ENCODE measurements around the gene GRIN3B. TPM values are rescaled to one million over a fixed set of nuclear protein-coding genes. Genes with fewer than 3 reads are reported as not detected.

GRIN3B gene
- polyA plus RNA-seq (2011; rRNA removed) (0.24 and 0.38 TPM in 2 replicates), polyA minus RNA-seq (2011; rRNA and poly(A)+ RNA removed) (0.14 and 0.17 TPM in 2 replicates)

- CTCF ChIA-PET = interaction anchor here (0.6 kb wide), 1 partner anchor 157 kb away, joined by 7 read pairs; no protein-coding TSS in a partner anchor
- peak; percentile 45 for TF ChIP-seq CTCF (IDR thresholded peaks at IDR 0.05; ENCODE audit: low read depth, low read length)
- peaks cover 37% of the 10 kb centered on the region for H3K27me3 ChIP-seq (ENCODE audit: control insufficient read depth, insufficient read depth, low read length)
- POLR2A ChIA-PET = no interaction called here
- H3K4me3 ChIP-seq (ENCODE audit: low read depth, low read length) = peak within 1 kb of the TSS; percentile 25; the same call in 1 of the 2 replicates
- DNase-seq (ENCODE audit: low read depth, low spot score) = no peak
- peaks cover 8% of the 10 kb centered on the region; the same call in 1 of the 2 replicates for H3K9me3 ChIP-seq (ENCODE audit: control insufficient read depth, insufficient read depth, low read length)
- no peak within 1 kb of the TSS for H3K27ac ChIP-seq (ENCODE audit: low read depth, low read length)
Observed at GRCh38 chr19:1000095-1000494, at the start of gene GRIN3B. TSS of gene GRIN3B (plus strand) at chr19:1000419. CDS start at chr19:1000438, 19 bp downstream.

GRCh38 chr19:952049-952679 lies 48.1 kb upstream of the GRIN3B start:
- no peaks in the 10 kb centered on the region; the same call in 1 of the 2 replicates for H3K9me3 ChIP-seq (ENCODE audit: control insufficient read depth, insufficient read depth, low read length)
- H3K27me3 ChIP-seq (ENCODE audit: control insufficient read depth, insufficient read depth, low read length) = no peaks in the 10 kb centered on the region
- no peak overlapping the region for H3K4me3 ChIP-seq (ENCODE audit: low read depth, low read length)
- H3K27ac ChIP-seq (ENCODE audit: low read depth, low read length) = peak overlapping the region; percentile 82
- POLR2A ChIA-PET = interaction anchor here (0.6 kb wide), 1 partner anchor 10 kb away, joined by 9 read pairs; no protein-coding TSS in a partner anchor
- TF ChIP-seq CTCF (IDR thresholded peaks at IDR 0.05; ENCODE audit: low read depth, low read length) = no peak
- CTCF ChIA-PET = no interaction called here
- DNase-seq (ENCODE audit: low read depth, low spot score) = no peak

- POLR2A ChIA-PET = interaction anchor here (0.6 to 1.4 kb wide), 3 partner anchors 9 to 264 kb away, joined by 3 to 9 read pairs (median 4); no protein-coding TSS in a partner anchor
- CTCF ChIA-PET = no interaction called here
- peak overlapping the region; percentile 57 for H3K27ac ChIP-seq (ENCODE audit: low read depth, low read length)
Observed at GRCh38 chr19:952680-953444, 47.4 kb upstream of the GRIN3B start.

GRCh38 chr19:953445-954271 lies 46.6 kb upstream of the GRIN3B start:
- no peak for TF ChIP-seq CTCF (IDR thresholded peaks at IDR 0.05; ENCODE audit: low read depth, low read length)
- CTCF ChIA-PET = no interaction called here
- H3K4me3 ChIP-seq (ENCODE audit: low read depth, low read length) = no peak overlapping the region
- POLR2A ChIA-PET = interaction anchor here (0.7 to 1.4 kb wide), 2 partner anchors 8 to 263 kb away, joined by 3 to 4 read pairs; no protein-coding TSS in a partner anchor
- DNase-seq (ENCODE audit: low read depth, low spot score) = no peak
- no peaks in the 10 kb centered on the region for H3K9me3 ChIP-seq (ENCODE audit: control insufficient read depth, insufficient read depth, low read length)
- H3K27me3 ChIP-seq (ENCODE audit: control insufficient read depth, insufficient read depth, low read length) = no peaks in the 10 kb centered on the region
- no peak overlapping the region for H3K27ac ChIP-seq (ENCODE audit: low read depth, low read length)

More at GRCh38 chr19:952680-953444, 47.4 kb upstream of the GRIN3B start:
- no peak for DNase-seq (ENCODE audit: low read depth, low spot score)
- TF ChIP-seq CTCF (IDR thresholded peaks at IDR 0.05; ENCODE audit: low read depth, low read length) = no peak
- Histone ChIP-seq H3K4me3 (ENCODE audit: low read depth, low read length) (peak overlapping the region; percentile 7; the same call in 1 of the 2 replicates), H3K27me3 (ENCODE audit: control insufficient read depth, insufficient read depth, low read length) (no peaks in the 10 kb centered on the region), H3K9me3 (ENCODE audit: control insufficient read depth, insufficient read depth, low read length) (no peaks in the 10 kb centered on the region; the same call in 1 of the 2 replicates)

Measured in AG04450 (cell line).